HL-60 (cell line): ENCODE results near the gene FAF1.

Experiments used
- DNase-seq, 2 experiments: peaks; one replicate each; pipeline ENCODE4 v3.0.0-alpha.2; 2010 to 2020; ENCODE audit warnings: low read depth in 1 of 2, low spot score in 1 of 2
- H3K27ac ChIP-seq: fragments of 250-450 bp; sonication (Bioruptor Pico); replicated peaks from 2 replicates; pipeline ENCODE4 v1.5.1; 2020; ENCODE audit warnings: mild to moderate bottlenecking, moderate library complexity
- H3K27me3 ChIP-seq: fragments of 250-450 bp; sonication (Bioruptor Pico); 2 replicates; pipeline ENCODE4 v1.5.1; 2021; ENCODE audit warnings: mild to moderate bottlenecking, moderate library complexity; ENCODE audit not compliant: insufficient read depth, poor library complexity, severe bottlenecking
- H3K4me3 ChIP-seq: replicated peaks from 2 replicates; pipeline ENCODE4 v1.5.1; 2011; ENCODE audit warnings: mild to moderate bottlenecking, control low read depth, low read length; ENCODE audit not compliant: insufficient read depth
- GABPA ChIP-seq: IDR thresholded peaks from 2 replicates; pipeline ENCODE4 v1.6.1; 2012; ENCODE audit warnings: low read depth
- POLR2AphosphoS5 ChIP-seq: IDR thresholded peaks from 2 replicates; pipeline ENCODE4 v1.6.1; 2012; ENCODE audit warnings: low read depth
- SPI1 ChIP-seq: IDR thresholded peaks from 2 replicates; pipeline ENCODE4 v1.6.1; 2012; ENCODE audit warnings: low read depth, mild to moderate bottlenecking, borderline replicate concordance
- TF ChIP-seq, protein P1 (sequence below): IDR thresholded peaks from one replicate; pipeline ENCODE4 v1.5.1; 2011; ENCODE audit warnings: low read length, control low read depth, inconsistent platforms; ENCODE audit not compliant: insufficient read depth
- TF ChIP-seq, protein P2 (sequence below): IDR thresholded peaks from 2 replicates; pipeline ENCODE4 v1.6.1; 2012; ENCODE audit warnings: low read depth; ENCODE audit not compliant: insufficient replicate concordance

FAF1 gene

DNA sequence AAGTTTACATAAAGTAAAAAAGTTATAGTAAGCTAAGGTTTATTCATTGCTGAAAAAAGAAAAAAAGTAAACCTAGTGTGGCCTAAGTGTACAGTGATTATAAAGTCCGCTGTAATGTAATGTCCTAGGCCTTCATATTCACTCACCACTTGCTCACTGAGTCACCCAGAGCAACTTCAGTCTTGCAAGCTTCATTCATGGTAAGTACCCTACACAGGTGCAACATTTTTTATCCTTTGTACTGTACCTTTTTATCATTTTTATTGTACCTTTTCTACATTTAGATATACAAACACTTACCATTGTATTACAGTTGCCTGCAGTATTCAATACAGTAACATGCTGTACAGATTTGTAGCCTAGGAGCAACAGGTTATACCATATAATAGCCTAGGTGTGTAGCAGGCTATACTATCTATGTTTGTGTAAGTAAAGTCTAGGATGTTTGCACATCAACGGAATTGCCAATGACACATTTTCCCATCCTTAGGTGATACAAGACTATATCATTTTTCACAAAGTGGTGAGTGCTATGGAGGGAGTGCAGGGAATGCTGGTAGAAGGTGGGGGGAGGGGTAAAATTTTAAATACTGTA is 478.8 kb downstream of the FAF1 start:
- Histone ChIP-seq H3K27ac (no peak overlapping the region), H3K27me3 (no peaks in the 10 kb centered on the region), H3K4me3 (no peak overlapping the region)
- no peak for DNase-seq
- TF ChIP-seq, protein P1, sequence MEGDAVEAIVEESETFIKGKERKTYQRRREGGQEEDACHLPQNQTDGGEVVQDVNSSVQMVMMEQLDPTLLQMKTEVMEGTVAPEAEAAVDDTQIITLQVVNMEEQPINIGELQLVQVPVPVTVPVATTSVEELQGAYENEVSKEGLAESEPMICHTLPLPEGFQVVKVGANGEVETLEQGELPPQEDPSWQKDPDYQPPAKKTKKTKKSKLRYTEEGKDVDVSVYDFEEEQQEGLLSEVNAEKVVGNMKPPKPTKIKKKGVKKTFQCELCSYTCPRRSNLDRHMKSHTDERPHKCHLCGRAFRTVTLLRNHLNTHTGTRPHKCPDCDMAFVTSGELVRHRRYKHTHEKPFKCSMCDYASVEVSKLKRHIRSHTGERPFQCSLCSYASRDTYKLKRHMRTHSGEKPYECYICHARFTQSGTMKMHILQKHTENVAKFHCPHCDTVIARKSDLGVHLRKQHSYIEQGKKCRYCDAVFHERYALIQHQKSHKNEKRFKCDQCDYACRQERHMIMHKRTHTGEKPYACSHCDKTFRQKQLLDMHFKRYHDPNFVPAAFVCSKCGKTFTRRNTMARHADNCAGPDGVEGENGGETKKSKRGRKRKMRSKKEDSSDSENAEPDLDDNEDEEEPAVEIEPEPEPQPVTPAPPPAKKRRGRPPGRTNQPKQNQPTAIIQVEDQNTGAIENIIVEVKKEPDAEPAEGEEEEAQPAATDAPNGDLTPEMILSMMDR = no peak
- TF ChIP-seq SPI1 (no peak), GABPA (no peak), POLR2AphosphoS5 (no peak)
- TF ChIP-seq, protein P2, sequence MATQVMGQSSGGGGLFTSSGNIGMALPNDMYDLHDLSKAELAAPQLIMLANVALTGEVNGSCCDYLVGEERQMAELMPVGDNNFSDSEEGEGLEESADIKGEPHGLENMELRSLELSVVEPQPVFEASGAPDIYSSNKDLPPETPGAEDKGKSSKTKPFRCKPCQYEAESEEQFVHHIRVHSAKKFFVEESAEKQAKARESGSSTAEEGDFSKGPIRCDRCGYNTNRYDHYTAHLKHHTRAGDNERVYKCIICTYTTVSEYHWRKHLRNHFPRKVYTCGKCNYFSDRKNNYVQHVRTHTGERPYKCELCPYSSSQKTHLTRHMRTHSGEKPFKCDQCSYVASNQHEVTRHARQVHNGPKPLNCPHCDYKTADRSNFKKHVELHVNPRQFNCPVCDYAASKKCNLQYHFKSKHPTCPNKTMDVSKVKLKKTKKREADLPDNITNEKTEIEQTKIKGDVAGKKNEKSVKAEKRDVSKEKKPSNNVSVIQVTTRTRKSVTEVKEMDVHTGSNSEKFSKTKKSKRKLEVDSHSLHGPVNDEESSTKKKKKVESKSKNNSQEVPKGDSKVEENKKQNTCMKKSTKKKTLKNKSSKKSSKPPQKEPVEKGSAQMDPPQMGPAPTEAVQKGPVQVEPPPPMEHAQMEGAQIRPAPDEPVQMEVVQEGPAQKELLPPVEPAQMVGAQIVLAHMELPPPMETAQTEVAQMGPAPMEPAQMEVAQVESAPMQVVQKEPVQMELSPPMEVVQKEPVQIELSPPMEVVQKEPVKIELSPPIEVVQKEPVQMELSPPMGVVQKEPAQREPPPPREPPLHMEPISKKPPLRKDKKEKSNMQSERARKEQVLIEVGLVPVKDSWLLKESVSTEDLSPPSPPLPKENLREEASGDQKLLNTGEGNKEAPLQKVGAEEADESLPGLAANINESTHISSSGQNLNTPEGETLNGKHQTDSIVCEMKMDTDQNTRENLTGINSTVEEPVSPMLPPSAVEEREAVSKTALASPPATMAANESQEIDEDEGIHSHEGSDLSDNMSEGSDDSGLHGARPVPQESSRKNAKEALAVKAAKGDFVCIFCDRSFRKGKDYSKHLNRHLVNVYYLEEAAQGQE = no peak

DNA sequence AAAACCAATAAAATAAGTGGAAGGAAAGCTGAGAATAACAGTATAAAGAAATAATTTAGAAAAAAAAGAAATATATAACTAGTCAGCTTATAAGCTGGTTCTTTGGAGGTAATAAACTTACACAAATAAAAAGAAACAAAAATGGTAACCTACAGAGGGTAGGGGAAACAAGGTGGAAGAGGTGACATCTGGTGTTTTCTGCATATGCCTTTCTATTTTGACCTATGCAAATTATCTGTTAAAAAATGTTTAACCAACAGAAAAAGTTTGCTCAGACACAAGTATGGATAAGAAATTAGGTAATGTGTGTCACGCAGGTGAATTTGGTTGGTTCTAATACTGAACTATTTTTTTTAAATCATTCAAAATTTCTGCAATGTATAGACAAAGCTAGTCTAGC is 483.3 kb downstream of the FAF1 start:
- TF ChIP-seq, protein P1 = no peak
- TF ChIP-seq SPI1 (no peak), GABPA (no peak), POLR2AphosphoS5 (no peak)
- TF ChIP-seq, protein P2 = no peak
- no peak for DNase-seq
- Histone ChIP-seq H3K27ac (no peak overlapping the region), H3K27me3 (no peaks in the 10 kb centered on the region), H3K4me3 (no peak overlapping the region)

DNA sequence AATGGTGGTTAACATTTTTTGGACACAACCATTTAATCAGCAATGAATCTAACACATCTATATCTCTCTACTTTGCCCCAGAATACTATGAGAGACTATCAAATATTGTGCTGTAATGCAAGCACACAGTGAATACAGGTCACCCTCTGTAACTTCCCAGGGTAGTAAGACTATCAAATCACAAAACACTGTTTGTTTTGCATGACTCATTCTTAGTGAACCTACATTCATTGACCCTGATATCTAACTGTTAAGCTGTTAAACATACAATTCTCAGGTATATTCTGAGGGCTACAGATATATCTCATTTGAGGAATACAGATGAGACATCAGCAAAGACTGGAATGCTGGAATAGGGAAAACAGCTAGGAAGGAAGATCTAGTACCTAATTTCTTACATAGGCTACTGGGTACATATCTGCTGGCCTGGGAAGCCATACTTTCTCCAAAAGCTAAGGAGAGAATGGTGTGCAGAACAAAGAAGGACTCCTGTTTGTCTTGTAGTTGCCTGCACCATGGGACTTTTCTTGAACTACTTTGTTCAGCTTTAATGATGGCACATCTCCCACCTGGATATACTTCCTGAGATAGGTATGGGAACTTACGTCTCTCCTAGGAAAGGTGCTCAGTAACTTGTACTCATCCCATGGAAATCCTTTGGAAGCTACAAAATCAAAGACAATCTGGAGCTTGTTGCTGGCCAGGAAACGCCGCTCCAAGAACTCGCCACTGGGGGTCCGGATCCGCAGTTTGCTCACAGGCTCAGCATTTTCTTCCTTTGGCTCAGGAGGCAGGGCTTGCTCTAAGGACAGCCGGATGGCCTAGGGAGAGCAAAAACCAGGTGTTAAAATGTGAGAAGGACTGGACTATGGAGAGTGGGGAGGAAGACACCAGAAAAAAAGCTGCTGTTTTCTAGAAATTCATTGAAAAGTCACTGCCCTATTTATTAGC is 484.9 kb downstream of the FAF1 start:
- H3K4me3 ChIP-seq = no peak overlapping the region
- no peak overlapping the region for H3K27ac ChIP-seq
- H3K27me3 ChIP-seq = no peaks in the 10 kb centered on the region
- no peak for DNase-seq
- TF ChIP-seq SPI1 (no peak), GABPA (no peak), POLR2AphosphoS5 (no peak)
- TF ChIP-seq, protein P1 = no peak
- TF ChIP-seq, protein P2 = no peak
